NCI-H2196 treated with DMSO at 0.1 percent for 48 hours (cell line): ENCODE data around the gene PMPCA.

ENCODE experiments used
- DNase-seq: peaks from one replicate; lab custom pipeline; 2025; ENCODE audit not compliant: unreplicated experiment; lab: John Stamatoyannopoulos, UW

The PMPCA gene, protein sequence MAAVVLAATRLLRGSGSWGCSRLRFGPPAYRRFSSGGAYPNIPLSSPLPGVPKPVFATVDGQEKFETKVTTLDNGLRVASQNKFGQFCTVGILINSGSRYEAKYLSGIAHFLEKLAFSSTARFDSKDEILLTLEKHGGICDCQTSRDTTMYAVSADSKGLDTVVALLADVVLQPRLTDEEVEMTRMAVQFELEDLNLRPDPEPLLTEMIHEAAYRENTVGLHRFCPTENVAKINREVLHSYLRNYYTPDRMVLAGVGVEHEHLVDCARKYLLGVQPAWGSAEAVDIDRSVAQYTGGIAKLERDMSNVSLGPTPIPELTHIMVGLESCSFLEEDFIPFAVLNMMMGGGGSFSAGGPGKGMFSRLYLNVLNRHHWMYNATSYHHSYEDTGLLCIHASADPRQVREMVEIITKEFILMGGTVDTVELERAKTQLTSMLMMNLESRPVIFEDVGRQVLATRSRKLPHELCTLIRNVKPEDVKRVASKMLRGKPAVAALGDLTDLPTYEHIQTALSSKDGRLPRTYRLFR

GRCh38 chr9:136410500-136411287 is at the start of gene PMPCA, which contains the start of gene ENTR1:
Gene PMPCA, plus strand, starts transcription at chr9:136410658. Its CDS starts 11 bp downstream, at chr9:136410669.
Gene ENTR1, minus strand, starts transcription at chr9:136410614. Its CDS starts 217 bp downstream, at chr9:136410397.
- DNase-seq = peak; percentile 72

DNA sequence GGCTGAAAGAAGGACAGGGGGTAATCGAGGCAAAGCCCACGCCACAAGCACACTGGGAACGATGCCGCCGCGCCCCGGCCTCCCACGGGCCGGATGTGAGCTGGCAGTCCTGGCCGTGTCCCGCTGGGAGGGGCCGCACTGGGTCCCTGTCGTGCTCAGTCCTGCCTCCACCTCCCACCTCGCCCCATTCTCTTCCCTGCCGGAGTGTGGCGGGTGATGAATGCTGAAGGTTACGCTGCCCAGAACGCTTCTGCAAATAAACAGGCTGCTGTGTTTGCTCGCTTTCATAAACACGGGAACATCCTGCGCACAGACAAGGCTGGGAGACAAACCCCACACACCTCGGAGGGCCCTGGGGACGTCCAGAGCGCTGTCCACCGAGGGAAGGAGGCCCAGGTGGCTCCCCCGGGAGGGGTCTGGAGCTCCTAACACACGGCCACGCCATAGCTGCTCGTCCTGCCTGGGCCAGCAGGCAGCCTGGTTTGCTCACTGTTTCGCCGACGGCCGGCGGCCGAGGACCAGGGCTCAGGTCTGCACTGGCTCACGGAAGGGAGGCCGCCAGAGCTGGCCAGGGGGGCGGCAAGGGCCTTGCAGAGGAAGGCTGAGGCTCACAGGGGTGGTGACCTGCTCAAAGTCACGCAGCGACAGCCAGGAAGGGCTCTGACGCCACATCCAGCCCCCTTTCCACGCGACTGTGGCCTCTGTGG is 49.3 kb upstream of the PMPCA start:
- no peak for DNase-seq

GRCh38 chr9:136361754-136362449 is 48.6 kb upstream of the PMPCA start:
- no peak for DNase-seq

- DNase-seq = no peak
Observed at GRCh38 chr9:136362450-136362784, 48.0 kb upstream of the PMPCA start.

DNA sequence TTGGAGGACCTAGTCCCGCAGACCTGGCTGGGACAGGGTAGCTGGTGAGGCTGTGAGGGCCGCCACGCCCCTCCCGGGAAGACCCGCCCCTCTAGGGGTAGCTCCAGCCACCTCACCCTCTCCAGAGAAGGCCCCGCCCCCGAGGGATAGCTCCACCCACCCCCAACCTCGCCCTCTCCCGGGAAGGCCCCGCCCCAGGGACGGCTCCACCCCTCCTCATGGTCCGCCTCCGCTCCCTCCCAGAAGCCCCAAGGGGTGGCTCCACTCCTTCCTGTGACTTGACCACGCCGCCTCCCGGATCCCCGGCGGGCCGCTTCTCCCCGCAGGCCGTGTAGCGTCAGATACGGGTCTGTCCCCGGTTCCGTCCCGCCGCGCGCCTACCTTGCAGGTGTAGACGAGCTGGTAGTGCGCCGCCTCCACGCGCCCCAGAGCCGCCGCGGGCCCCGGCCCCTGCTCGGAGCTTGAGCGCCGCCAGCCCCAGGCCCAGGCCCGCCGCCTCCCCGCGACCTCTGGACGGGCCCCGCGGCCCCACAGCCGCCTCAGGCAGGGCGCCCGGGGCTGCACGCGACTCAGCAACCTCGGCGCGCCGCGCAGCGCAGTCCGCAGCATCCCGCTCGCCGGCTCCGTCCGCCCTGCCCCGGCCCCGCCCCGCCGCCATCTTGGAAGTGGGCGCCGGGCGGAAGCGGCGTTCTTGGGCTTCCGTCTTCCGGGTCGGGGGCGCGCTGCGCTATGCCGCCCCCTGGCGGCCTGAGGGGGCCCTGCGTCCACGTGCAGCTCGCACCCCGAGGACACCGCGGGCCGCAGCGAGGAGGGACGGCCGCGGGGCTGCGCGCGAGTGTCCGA is 47.1 kb upstream of the PMPCA start, which contains the start of gene DNLZ:
DNLZ (minus strand) TSS at position 639 of the 843 bp plus-strand sequence; CDS start at position 609, 30 bp downstream.
- DNase-seq = peak; percentile 81

DNA sequence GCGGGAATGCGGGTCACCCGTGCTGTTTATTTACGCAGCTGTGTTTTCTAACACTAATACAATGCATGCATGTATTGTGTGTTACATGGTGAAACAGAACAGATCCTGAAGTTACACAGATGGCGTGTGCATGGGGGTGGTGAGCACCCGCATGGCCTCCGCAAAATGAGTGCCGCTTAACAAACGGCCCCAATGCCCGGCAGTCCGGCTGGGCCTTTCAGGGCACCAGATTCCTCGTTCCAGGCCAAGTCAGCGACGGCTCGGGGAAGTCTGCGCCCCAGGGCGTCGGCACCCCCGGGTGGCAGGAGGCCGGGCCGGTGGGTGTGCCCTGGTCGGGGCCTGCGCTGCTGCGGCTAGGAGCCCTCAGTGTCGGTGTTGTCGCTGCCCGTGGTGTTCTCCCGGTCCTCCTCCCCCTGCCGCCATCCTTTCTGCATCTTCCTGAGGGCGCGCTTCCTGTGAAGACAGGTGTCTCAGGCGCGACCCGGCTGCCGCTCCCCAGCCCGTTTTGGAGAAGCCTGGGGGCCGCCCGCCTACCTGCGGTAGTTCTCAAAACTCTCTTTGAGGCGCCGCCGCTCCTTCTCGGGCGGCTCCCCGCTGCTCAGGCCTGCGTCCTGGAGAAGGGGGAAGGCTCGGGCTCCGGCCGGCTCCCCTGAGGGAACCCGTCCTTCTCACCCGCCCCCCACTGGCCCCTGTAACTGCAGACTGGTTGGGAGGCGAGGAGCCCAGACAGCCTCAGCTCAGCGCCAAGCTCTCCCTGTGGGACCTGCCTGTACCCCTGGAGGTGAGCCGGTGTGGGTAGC is 46.3 kb upstream of the PMPCA start:
- DNase-seq = no peak

- no peak for DNase-seq
Observed at GRCh38 chr9:136364942-136365774, 45.3 kb upstream of the PMPCA start.

DNA sequence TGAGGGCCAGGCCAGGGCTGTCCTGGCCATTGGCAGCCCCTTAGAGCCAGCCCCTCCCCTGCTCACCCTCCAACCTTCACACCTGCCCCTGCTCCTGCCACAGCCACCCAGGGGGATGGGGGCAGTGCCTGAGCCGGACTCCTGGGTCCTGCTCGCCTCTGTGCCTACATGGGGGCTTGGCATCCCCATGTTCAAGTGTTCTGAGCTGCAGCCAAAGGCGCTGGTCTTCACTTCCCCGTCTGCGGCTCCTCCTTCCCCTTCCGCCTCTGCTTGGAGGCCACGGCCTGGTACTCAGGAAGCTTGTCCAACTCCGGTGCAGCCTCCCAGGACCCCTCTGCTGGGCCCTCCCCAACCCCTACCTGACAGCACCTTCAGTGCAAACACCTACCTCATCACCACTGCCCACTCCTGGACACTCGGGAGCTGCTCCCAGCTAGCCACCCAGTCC is 44.7 kb upstream of the PMPCA start:
- no peak for DNase-seq

- no peak for DNase-seq
Observed at GRCh38 chr9:136366826-136367225, 43.6 kb upstream of the PMPCA start.

GRCh38 chr9:136367296-136368145 is 42.9 kb upstream of the PMPCA start:
- no peak for DNase-seq

DNA sequence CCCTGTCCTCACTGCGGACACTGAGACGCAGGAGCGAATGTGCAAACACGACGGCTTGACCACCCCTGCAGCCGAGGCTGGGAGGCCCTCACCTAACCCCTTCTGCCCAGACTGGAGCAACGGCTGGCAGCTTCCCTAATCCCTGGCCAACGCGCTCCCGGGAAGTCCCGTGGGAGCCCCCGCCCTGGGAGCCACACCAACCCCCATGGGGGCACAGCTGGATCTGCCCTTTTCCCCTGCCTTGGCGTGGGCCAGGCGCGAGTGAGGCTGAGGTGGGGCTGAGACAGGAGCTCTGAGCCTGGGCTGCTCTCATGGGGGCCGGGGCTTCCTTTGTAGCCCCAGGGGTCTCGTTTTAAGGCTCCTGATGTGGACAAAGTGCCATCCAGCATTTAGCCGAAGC is 42.3 kb upstream of the PMPCA start:
- DNase-seq = no peak

DNA sequence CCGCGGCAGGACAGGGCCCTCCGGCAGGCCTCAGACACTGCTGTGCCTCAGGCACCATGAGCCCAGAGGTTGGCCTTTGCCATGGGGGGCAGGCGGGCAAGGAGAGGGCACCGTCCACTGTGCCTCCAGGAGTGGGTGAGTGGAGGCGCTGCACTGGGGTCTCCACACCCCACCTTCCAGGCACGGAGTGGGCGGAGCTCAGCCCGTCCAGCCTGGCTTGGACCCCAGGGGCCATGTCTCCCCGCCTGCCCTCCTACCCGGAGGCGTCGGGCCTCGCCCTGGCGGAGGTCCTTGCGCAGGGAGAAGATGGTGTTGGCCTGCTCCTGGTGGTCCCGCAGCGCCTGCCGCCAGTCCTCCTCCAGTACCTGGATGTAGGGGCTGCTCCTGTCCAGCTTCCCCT is 40.4 kb upstream of the PMPCA start:
- DNase-seq = no peak

- no peak for DNase-seq
Observed at GRCh38 chr9:136370687-136371532, 39.5 kb upstream of the PMPCA start.

- no peak for DNase-seq
Observed at GRCh38 chr9:136371533-136371880, 39.0 kb upstream of the PMPCA start.

DNA sequence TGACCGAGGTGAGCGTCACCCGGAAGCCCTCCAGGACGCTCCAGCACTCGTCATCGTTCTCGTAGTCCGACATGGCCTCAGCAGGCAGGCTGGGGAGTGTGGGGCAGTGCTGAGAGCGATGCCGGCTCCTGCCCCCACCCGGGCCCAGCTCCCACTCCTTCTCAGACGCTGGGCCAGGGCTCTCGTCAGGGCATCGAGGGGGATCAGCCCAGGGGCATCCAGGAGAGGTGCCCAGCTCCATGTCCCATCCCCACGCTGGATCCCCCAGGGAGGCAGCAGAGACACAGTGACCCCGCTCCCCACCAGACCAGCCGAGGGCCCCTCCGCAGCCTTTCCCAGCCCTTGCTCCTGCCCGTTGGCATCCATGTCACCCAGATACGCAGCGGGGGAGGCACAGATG is 38.5 kb upstream of the PMPCA start:
- DNase-seq = no peak
